ENCODE results near the gene RPS14. TPM values are rescaled to one million over a fixed set of nuclear protein-coding genes. Genes with fewer than 3 reads are reported as not detected.
"Not testable (repeated sequence)": the region's sequence is repeated elsewhere in the genome, so short reads cannot be mapped to it uniquely, and the experiment has no call there.

The RPS14 gene
- total RNA-seq, 1 donor from 2014 or later, result 4,086 TPM

GRCh38 chr5:150481708-150481965 lies 32.1 kb upstream of the RPS14 start:
- ATAC-seq (ENCODE audit: low read depth), result no peak
- intact Hi-C loops (cut with micrococcal nuclease), result no loop called here

GRCh38 chr5:150479416-150479815 lies 29.9 kb upstream of the RPS14 start:
- CTCF ChIA-PET, result no interaction called here

More at GRCh38 chr5:150481708-150481965, 32.1 kb upstream of the RPS14 start:
- Mint-ChIP-seq H3K4me1 (peaks cover 13% of the 10 kb centered on the region), H3K27ac (no peak overlapping the region), H3K36me3 (ENCODE audit: low read depth) (no peaks in the 10 kb centered on the region), H3K9me3 (no peaks in the 10 kb centered on the region), H3K27me3 (no peaks in the 10 kb centered on the region), H3K4me3 (no peak overlapping the region)
- POLR2A ChIA-PET, result no interaction called here
- CTCF ChIA-PET, result no interaction called here
- DNase-seq, result no peak
- TF ChIP-seq CTCF (IDR thresholded peaks at IDR 0.05), result no peak

GRCh38 chr5:150476568-150476967 lies 27.0 kb upstream of the RPS14 start:
- H3K9me3 Mint-ChIP-seq; POLR2A ChIA-PET; ATAC-seq (ENCODE audit: low read depth); intact Hi-C loops (cut with micrococcal nuclease); H3K36me3 Mint-ChIP-seq (ENCODE audit: low read depth); H3K27ac Mint-ChIP-seq; CTCF ChIA-PET; H3K4me3 Mint-ChIP-seq; H3K27me3 Mint-ChIP-seq; DNase-seq: not testable (repeated sequence)
- peaks cover 14% of the 10 kb centered on the region for H3K4me1 Mint-ChIP-seq

More at GRCh38 chr5:150479416-150479815, 29.9 kb upstream of the RPS14 start:
- Mint-ChIP-seq H3K36me3 (ENCODE audit: low read depth) (no peaks in the 10 kb centered on the region), H3K9me3 (no peaks in the 10 kb centered on the region), H3K27me3 (no peaks in the 10 kb centered on the region), H3K4me1 (peaks cover 14% of the 10 kb centered on the region), H3K4me3 (no peak overlapping the region), H3K27ac (no peak overlapping the region)
- POLR2A ChIA-PET, result interaction anchor here (0.6 kb wide), 1 partner anchor 66 kb away, joined by 3 read pairs; no protein-coding TSS in a partner anchor
- intact Hi-C loops (cut with micrococcal nuclease), result no loop called here
- no peak for DNase-seq
- no peak for TF ChIP-seq CTCF (IDR thresholded peaks at IDR 0.05)
- no peak for ATAC-seq (ENCODE audit: low read depth)

GRCh38 chr5:150473673-150474358 lies 24.3 kb upstream of the RPS14 start:
- DNase-seq (no peak), ATAC-seq (ENCODE audit: low read depth) (no peak)
- POLR2A ChIA-PET, result interaction anchor here (0.6 to 0.7 kb wide), 2 partner anchors 40 to 129 kb away, joined by 4 to 12 read pairs; no protein-coding TSS in a partner anchor
- no peaks in the 10 kb centered on the region for H3K9me3 Mint-ChIP-seq
- CTCF ChIA-PET, result no interaction called here
- no peaks in the 10 kb centered on the region for H3K27me3 Mint-ChIP-seq
- H3K4me3 Mint-ChIP-seq, result no peak overlapping the region
- intact Hi-C loops (cut with micrococcal nuclease), result no loop called here
- H3K36me3 Mint-ChIP-seq (ENCODE audit: low read depth), result no peaks in the 10 kb centered on the region
- H3K27ac Mint-ChIP-seq, result no peak overlapping the region
- peaks cover 14% of the 10 kb centered on the region for H3K4me1 Mint-ChIP-seq
- no peak for TF ChIP-seq CTCF (IDR thresholded peaks at IDR 0.05)

GRCh38 chr5:150469718-150470469 lies 20.4 kb upstream of the RPS14 start:
- no peak for TF ChIP-seq CTCF (IDR thresholded peaks at IDR 0.05)
- Mint-ChIP-seq H3K36me3 (ENCODE audit: low read depth) (no peaks in the 10 kb centered on the region), H3K27ac (no peak overlapping the region), H3K27me3 (no peaks in the 10 kb centered on the region), H3K9me3 (no peaks in the 10 kb centered on the region), H3K4me1 (no peaks in the 10 kb centered on the region), H3K4me3 (no peak overlapping the region)
- no peak for ATAC-seq (ENCODE audit: low read depth)
- CTCF ChIA-PET, result no interaction called here
- no peak for DNase-seq
- POLR2A ChIA-PET, result interaction anchor here (0.6 kb wide), 1 partner anchor 85 kb away, joined by 4 read pairs; no protein-coding TSS in a partner anchor
- intact Hi-C loops (cut with micrococcal nuclease), result no loop called here

All from activated B cell treated with CpG ODN at 0.5 μM for 24 hours (primary cell).